Panc1 (cell line): ENCODE data around the gene HOMER1.

Experiments
- CTCF ChIP-seq: fragments of 450-650 bp; IDR thresholded peaks from 2 replicates; pipeline ENCODE4 v1.5.1; 2017; ENCODE audit warnings: mild to moderate bottlenecking
- POLR2AphosphoS5 ChIP-seq: IDR thresholded peaks from 2 replicates; pipeline ENCODE4 v1.6.1; 2012; ENCODE audit warnings: mild to moderate bottlenecking, low read depth, low read length, moderate library complexity
- REST ChIP-seq, 2 experiments: IDR thresholded peaks; 2 replicates each; pipeline ENCODE4 v1.6.1; 2011 to 2012; ENCODE audit warnings: low read depth in 2 of 2, control low read depth in 1 of 2, low read length in 1 of 2, mild to moderate bottlenecking in 1 of 2, moderate library complexity in 1 of 2; ENCODE audit not compliant: insufficient read depth in 1 of 2
- SIN3A ChIP-seq: IDR thresholded peaks from 2 replicates; pipeline ENCODE4 v1.6.1; 2012; ENCODE audit warnings: low read depth, mild to moderate bottlenecking, low read length, moderate library complexity, borderline replicate concordance; ENCODE audit not compliant: insufficient read depth
- TCF7L2 ChIP-seq: IDR thresholded peaks from 2 replicates; pipeline ENCODE4 v1.6.1; 2011; ENCODE audit warnings: mild to moderate bottlenecking, low read depth, low read length, inconsistent platforms

- TF ChIP-seq REST (IDR thresholded peaks at IDR 0.05; ENCODE audit: insufficient read depth in 1 of 2, low read depth in 2 of 2, low read length in 1 of 2) = no peak
- TF ChIP-seq CTCF = no peak
- TF ChIP-seq TCF7L2 = no peak
- TF ChIP-seq POLR2AphosphoS5 = no peak
- no peak for TF ChIP-seq SIN3A
Measured at GRCh38 chr5:79397080-79397479, 116.9 kb downstream of the HOMER1 start.
